Immature natural killer cell (primary cell): Measurements from ENCODE around the gene DNAJC18. TPM values are rescaled to one million over a fixed set of nuclear protein-coding genes. Genes with fewer than 3 reads are reported as not detected.

Experiments
- DNase-seq, 3 donors: peaks; one replicate each; pipeline ENCODE4 v3.0.0; 2022; ENCODE audit warnings: mixed read lengths in 1 of 3
- H3K27ac Mint-ChIP-seq, 6 donors: one replicate each; pipeline ENCODE4 v1.8.0; 2020; ENCODE audit warnings: mixed read lengths in 6 of 6, mild to moderate bottlenecking in 5 of 6, inconsistent platforms in 4 of 6, moderate library complexity in 3 of 6
- H3K27me3 Mint-ChIP-seq, 3 donors: one replicate each; pipeline ENCODE4 v1.8.0; 2020 to 2021; ENCODE audit warnings: low read depth in 3 of 3, mild to moderate bottlenecking in 3 of 3, mixed read lengths in 3 of 3, moderate library complexity in 3 of 3, inconsistent platforms in 1 of 3
- H3K36me3 Mint-ChIP-seq, 3 donors: one replicate each; pipeline ENCODE4 v1.8.0; 2020; ENCODE audit warnings: mixed read lengths in 3 of 3, inconsistent platforms in 2 of 3, mild to moderate bottlenecking in 2 of 3
- H3K4me1 Mint-ChIP-seq, 2 donors: one replicate each; pipeline ENCODE4 v1.8.0; 2020; ENCODE audit warnings: inconsistent platforms in 2 of 2, mild to moderate bottlenecking in 2 of 2, mixed read lengths in 2 of 2, moderate library complexity in 1 of 2
- H3K4me3 Mint-ChIP-seq, 5 donors: one replicate each; pipeline ENCODE4 v1.8.0; 2020; ENCODE audit warnings: mild to moderate bottlenecking in 5 of 5, mixed read lengths in 5 of 5, inconsistent platforms in 3 of 5, moderate library complexity in 3 of 5
- H3K9me3 Mint-ChIP-seq, 6 donors: one replicate each; pipeline ENCODE4 v1.8.0; 2020; ENCODE audit warnings: mild to moderate bottlenecking in 6 of 6, mixed read lengths in 6 of 6, inconsistent platforms in 4 of 6, moderate library complexity in 3 of 6
- polyA plus RNA-seq, 3 donors: library from polyadenylated mRNA; unstranded; fragments of 300-500 nt; fragmentation: Illumina TruSeq; gene quantifications; one replicate each; pipeline ENCODE4 v1.2.3, GENCODE V29; 2021

DNAJC18 gene
- polyA plus RNA-seq, 3 donors from 2014 or later = 3.7 to 4.3 TPM; not detected in 1

DNA sequence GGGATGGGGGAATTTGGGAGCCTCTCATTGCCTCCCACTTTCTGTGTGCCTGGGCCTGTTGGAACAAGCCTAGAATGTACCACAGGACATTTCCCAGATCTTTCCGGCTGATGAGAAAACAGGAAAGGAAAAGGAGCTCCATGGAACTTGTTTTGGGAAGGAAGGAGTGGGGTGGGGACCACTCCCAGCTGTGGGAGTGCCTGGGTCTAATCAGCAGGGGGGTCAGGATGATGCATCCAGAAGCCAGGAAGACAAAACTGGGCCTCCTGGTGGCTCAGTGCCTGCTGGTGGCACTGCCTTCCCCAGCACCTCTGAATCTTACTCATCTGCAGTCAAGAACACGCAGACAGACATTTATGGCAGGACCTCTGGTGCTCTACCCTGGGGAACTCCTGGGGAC is 34.2 kb upstream of the DNAJC18 start:
- H3K4me1 Mint-ChIP-seq = peaks cover 87 to 90% of the 10 kb centered on the region in 2 donors
- peaks cover 2 to 22% (median 3%) of the 10 kb centered on the region in 3 donors for H3K36me3 Mint-ChIP-seq
- no peak for DNase-seq
- H3K27me3 Mint-ChIP-seq = peaks cover 4 to 8% (median 5%) of the 10 kb centered on the region in 3 donors
- H3K4me3 Mint-ChIP-seq = peak overlapping the region in 2 of 5 donors; percentile 14 to 33
- no peak overlapping the region for H3K27ac Mint-ChIP-seq
- no peaks in the 10 kb centered on the region for H3K9me3 Mint-ChIP-seq

GRCh38 chr5:139473105-139473504 is 33.8 kb upstream of the DNAJC18 start:
- peaks cover 4 to 8% (median 5%) of the 10 kb centered on the region in 3 donors for H3K27me3 Mint-ChIP-seq
- peaks cover 87 to 90% of the 10 kb centered on the region in 2 donors for H3K4me1 Mint-ChIP-seq
- peak overlapping the region in 1 of 6 donors; percentile 49 for H3K27ac Mint-ChIP-seq
- no peak for DNase-seq
- H3K36me3 Mint-ChIP-seq = peaks cover 0 to 17% (median 3%) of the 10 kb centered on the region in 3 donors
- H3K9me3 Mint-ChIP-seq = no peaks in the 10 kb centered on the region
- H3K4me3 Mint-ChIP-seq = no peak overlapping the region

- Mint-ChIP-seq H3K4me1 (peaks cover 84 to 85% of the 10 kb centered on the region in 2 donors), H3K27me3 (peaks cover 4 to 8% (median 5%) of the 10 kb centered on the region in 3 donors), H3K27ac (peak overlapping the region in 5 of 6 donors; percentile 20 to 91 (median 72)), H3K9me3 (no peaks in the 10 kb centered on the region), H3K4me3 (peak overlapping the region; percentile 8 to 79 (median 68)), H3K36me3 (peaks cover 0 to 11% (median 3%) of the 10 kb centered on the region in 3 donors)
- no peak for DNase-seq
Measured at GRCh38 chr5:139472386-139473030, 33.2 kb upstream of the DNAJC18 start.

DNA sequence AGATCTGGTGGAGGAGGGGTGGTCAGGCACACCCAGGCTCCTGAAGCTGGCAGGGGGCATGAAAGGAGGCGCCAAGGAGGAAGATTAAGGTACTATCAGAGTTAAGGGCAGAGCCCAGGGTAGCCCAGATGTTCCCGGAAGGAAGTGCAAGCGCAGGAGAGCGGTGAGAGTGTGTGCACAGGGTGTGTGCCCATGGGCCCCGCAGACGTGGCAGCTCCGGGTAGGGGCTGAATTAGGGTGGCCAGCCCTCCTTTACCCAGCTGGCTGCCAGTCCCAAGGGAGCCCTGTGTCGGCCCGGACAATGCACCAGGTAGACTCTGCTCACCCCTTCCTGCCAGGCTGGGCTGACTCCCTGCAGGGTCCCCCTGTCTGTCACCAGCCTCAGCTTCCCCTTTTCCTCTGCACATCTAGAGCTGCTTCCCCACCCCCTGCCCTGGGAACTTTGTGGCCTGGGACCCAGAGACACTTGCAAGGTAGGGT is 31.5 kb upstream of the DNAJC18 start, which contains the start of gene SMIM33:
TSS of gene SMIM33 (plus strand) at position 184 of the 480 bp plus-strand sequence. CDS start at position 302, 118 bp downstream.
- peak within 1 kb of the TSS in 4 of 6 donors; percentile 42 to 81 (median 71) for H3K27ac Mint-ChIP-seq
- peak in 1 of 3 donors; percentile 36 for DNase-seq
- no peaks in the 10 kb centered on the region for H3K9me3 Mint-ChIP-seq
- peaks cover 75 to 76% of the 10 kb centered on the region in 2 donors for H3K4me1 Mint-ChIP-seq
- peaks cover 0 to 9% (median 3%) of the 10 kb centered on the region in 3 donors for H3K36me3 Mint-ChIP-seq
- H3K27me3 Mint-ChIP-seq = peaks cover 4 to 8% (median 5%) of the 10 kb centered on the region in 3 donors
- H3K4me3 Mint-ChIP-seq = peak within 1 kb of the TSS; percentile 75 to 91 (median 83)

GRCh38 chr5:139468421-139468931 is 29.2 kb upstream of the DNAJC18 start:
- Mint-ChIP-seq H3K27ac (peak overlapping the region in 3 of 6 donors; percentile 1 to 77 (median 18)), H3K36me3 (no peaks in the 10 kb centered on the region), H3K27me3 (peaks cover 3 to 8% (median 7%) of the 10 kb centered on the region in 3 donors), H3K9me3 (no peaks in the 10 kb centered on the region), H3K4me3 (peak overlapping the region in 1 of 5 donors; percentile 37), H3K4me1 (peaks cover 51 to 52% of the 10 kb centered on the region in 2 donors)
- no peak for DNase-seq

GRCh38 chr5:139462586-139463276 is 23.4 kb upstream of the DNAJC18 start, which contains the start of gene ECSCR:
Gene ECSCR (minus strand): TSS chr5:139462743. CDS start chr5:139462670, 73 bp downstream.
- H3K27me3 Mint-ChIP-seq = peaks cover 1 to 7% (median 7%) of the 10 kb centered on the region in 3 donors
- H3K9me3 Mint-ChIP-seq = no peaks in the 10 kb centered on the region
- no peak for DNase-seq
- no peaks in the 10 kb centered on the region for H3K36me3 Mint-ChIP-seq
- peak within 1 kb of the TSS in 1 of 6 donors; percentile 21 for H3K27ac Mint-ChIP-seq
- H3K4me1 Mint-ChIP-seq = peaks cover 22 to 31% of the 10 kb centered on the region in 2 donors
- H3K4me3 Mint-ChIP-seq = no peak within 1 kb of the TSS

- no peak for DNase-seq
- Mint-ChIP-seq H3K4me1 (peaks cover 30 to 42% of the 10 kb centered on the region in 2 donors), H3K27me3 (peaks cover 3 to 9% (median 7%) of the 10 kb centered on the region in 3 donors), H3K27ac (peak overlapping the region in 1 of 6 donors; percentile 21), H3K4me3 (no peak overlapping the region), H3K36me3 (no peaks in the 10 kb centered on the region), H3K9me3 (no peaks in the 10 kb centered on the region)
Measured at GRCh38 chr5:139461698-139462097, 22.4 kb upstream of the DNAJC18 start.

DNA sequence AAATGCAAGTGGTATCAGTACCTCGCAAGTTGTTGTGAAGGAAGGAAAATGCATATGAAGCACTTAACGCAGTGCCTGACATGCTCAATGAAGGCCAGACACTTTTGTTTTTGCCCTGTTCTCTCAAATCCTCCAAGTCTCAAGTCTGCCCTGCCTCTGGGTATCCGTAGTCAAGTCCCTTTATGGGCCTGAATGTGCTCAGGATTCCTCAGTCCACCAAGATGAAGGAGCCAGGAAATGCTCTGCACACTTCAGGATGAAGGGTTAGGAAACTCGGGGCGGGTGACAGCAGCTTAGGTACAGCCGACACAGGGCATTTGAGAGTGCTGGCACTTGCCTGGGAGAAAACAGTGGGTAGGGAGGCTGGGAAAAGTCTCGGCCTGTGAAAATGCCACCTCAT is 21.9 kb upstream of the DNAJC18 start:
- no peak for DNase-seq
- Mint-ChIP-seq H3K4me3 (no peak overlapping the region), H3K27me3 (peaks cover 3 to 9% (median 7%) of the 10 kb centered on the region in 3 donors), H3K27ac (peak overlapping the region in 2 of 6 donors; percentile 19 to 58), H3K36me3 (no peaks in the 10 kb centered on the region), H3K9me3 (no peaks in the 10 kb centered on the region), H3K4me1 (peaks cover 36 to 47% of the 10 kb centered on the region in 2 donors)

- DNase-seq = no peak
- no peaks in the 10 kb centered on the region for H3K9me3 Mint-ChIP-seq
- no peaks in the 10 kb centered on the region for H3K36me3 Mint-ChIP-seq
- H3K27ac Mint-ChIP-seq = peak overlapping the region in 4 of 6 donors; percentile 17 to 81 (median 34)
- H3K27me3 Mint-ChIP-seq = peaks cover 3 to 9% (median 7%) of the 10 kb centered on the region in 3 donors
- H3K4me3 Mint-ChIP-seq = peak overlapping the region in 1 of 5 donors; percentile 7
- H3K4me1 Mint-ChIP-seq = peaks cover 37 to 51% of the 10 kb centered on the region in 2 donors
Measured at GRCh38 chr5:139460455-139460854, 21.1 kb upstream of the DNAJC18 start.

DNA sequence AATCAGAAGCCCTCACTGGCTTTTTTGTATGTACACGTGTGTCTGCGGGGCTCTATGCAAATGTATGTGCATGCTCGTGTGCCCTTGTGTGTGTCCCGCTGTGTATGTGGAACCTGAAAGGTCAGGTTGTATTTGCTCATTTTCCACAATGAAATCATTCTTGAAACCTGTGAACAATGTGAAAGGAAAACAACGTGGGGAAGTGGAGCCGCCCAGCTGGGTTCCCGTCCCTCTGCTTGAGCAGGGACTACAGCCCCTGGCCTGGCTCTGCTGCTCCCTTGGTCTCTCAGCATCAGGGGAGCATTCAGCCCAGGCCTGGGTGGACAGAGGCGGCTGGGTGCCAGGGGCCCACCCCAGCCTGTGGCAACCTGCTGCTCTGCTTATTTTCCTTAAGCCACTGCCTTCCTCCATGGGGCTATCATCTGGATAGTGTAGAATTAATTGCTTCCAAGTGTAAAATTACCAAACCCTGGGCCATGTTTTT is 20.2 kb upstream of the DNAJC18 start:
- H3K4me1 Mint-ChIP-seq = peaks cover 46 to 61% of the 10 kb centered on the region in 2 donors
- peak overlapping the region; percentile 83 to 94 (median 90) for H3K27ac Mint-ChIP-seq
- peak overlapping the region in 3 of 5 donors; percentile 55 to 66 (median 57) for H3K4me3 Mint-ChIP-seq
- H3K36me3 Mint-ChIP-seq = no peaks in the 10 kb centered on the region
- no peak for DNase-seq
- peaks cover 3 to 14% (median 7%) of the 10 kb centered on the region in 3 donors for H3K27me3 Mint-ChIP-seq
- no peaks in the 10 kb centered on the region for H3K9me3 Mint-ChIP-seq

DNA sequence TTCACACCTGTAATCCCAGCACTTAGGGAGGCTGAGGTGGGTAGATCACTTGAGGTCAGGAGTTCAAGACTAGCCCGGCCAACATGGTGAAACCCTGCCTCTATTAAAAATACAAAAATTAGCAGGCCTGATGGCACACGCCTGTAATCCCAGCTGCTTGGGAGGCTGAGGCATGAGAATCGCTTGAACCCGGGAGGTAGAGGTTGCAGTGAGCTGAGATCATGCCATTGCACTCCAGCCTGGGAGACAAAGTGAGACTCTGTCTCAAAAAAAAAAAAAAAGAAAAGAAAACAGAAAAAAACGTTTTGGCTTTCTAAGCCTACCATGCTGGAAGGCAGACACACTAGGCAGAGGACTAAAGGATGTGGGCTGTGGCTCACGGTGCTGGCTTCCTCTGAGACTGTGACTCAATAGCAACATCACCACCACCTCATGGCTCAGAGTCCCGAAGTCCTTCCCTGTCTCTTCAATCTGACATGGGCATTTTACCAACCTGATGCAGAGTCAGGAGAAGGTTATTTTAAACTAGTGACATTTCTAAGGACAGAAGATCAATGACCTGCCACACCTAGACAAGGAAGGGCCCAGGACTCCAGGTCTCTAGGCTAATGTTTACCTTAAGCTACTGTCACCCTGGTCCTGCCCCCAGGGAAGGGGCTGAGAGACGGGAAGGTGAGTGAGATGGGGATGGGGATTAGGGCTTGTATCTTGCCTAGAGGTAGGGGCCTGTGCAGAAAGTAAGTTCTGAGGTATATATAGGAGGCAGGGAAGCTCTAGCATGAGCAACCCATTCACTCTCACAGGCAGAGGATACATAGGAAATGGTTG is 19.5 kb upstream of the DNAJC18 start:
- Mint-ChIP-seq H3K36me3 (no peaks in the 10 kb centered on the region), H3K4me1 (peaks cover 53 to 68% of the 10 kb centered on the region in 2 donors), H3K27me3 (peaks cover 10 to 21% (median 10%) of the 10 kb centered on the region in 3 donors), H3K27ac (peak overlapping the region; percentile 83 to 94 (median 90)), H3K9me3 (no peaks in the 10 kb centered on the region), H3K4me3 (peak overlapping the region; percentile 47 to 73 (median 68))
- peak; percentile 86 to 87 (median 86) for DNase-seq

- H3K27ac Mint-ChIP-seq = peak overlapping the region; percentile 66 to 94 (median 87)
- peaks cover 8 to 24% (median 13%) of the 10 kb centered on the region in 3 donors for H3K27me3 Mint-ChIP-seq
- no peaks in the 10 kb centered on the region for H3K36me3 Mint-ChIP-seq
- H3K4me1 Mint-ChIP-seq = peaks cover 56 to 71% of the 10 kb centered on the region in 2 donors
- DNase-seq = peak in 1 of 3 donors; percentile 36
- peak overlapping the region in 4 of 5 donors; percentile 11 to 60 (median 31) for H3K4me3 Mint-ChIP-seq
- H3K9me3 Mint-ChIP-seq = no peaks in the 10 kb centered on the region
Measured at GRCh38 chr5:139457653-139458306, 18.5 kb upstream of the DNAJC18 start.
